Activated B cell treated with CpG ODN at 0.5 μM for 24 hours (primary cell): Measurements from ENCODE around the gene UNC50. TPM values are rescaled to one million over a fixed set of nuclear protein-coding genes. Genes with fewer than 3 reads are reported as not detected.
A peak's percentile ranks its signal among the peaks of the same experiment; 100 is the strongest.

Source experiments
- ATAC-seq: fragments of 200-7000 bp; cut with Tn5 transposase; one replicate; pipeline ENCODE4 v1.10.0; 2021; ENCODE audit warnings: low read depth, mild to moderate bottlenecking, moderate library complexity
- CTCF ChIA-PET: fragments of 350-600 bp; sonication (Branson Sonifier 250); formaldehyde crosslinking; loops from one replicate; lab custom pipeline; 2021; ENCODE audit warnings: antibody characterized with exemption; lab: Charles Lee
- POLR2A ChIA-PET: fragments of 350-600 bp; sonication (Branson Sonifier 250); formaldehyde crosslinking; loops from one replicate; lab custom pipeline; 2021; ENCODE audit warnings: antibody characterized with exemption; lab: Charles Lee
- DNase-seq: peaks from one replicate; pipeline ENCODE4 v3.0.0; 2022
- H3K27ac Mint-ChIP-seq: one replicate; pipeline ENCODE4 v1.8.0; 2020; ENCODE audit warnings: mixed read lengths
- H3K27me3 Mint-ChIP-seq: one replicate; pipeline ENCODE4 v1.8.0; 2021; ENCODE audit warnings: mixed read lengths
- H3K36me3 Mint-ChIP-seq: one replicate; pipeline ENCODE4 v1.8.0; 2021; ENCODE audit warnings: low read depth, mixed read lengths
- H3K4me1 Mint-ChIP-seq: one replicate; pipeline ENCODE4 v1.8.0; 2021; ENCODE audit warnings: mixed read lengths
- H3K4me3 Mint-ChIP-seq: one replicate; pipeline ENCODE4 v1.8.0; 2020; ENCODE audit warnings: mild to moderate bottlenecking, mixed read lengths
- H3K9me3 Mint-ChIP-seq: one replicate; pipeline ENCODE4 v1.8.0; 2020; ENCODE audit warnings: mixed read lengths
- CTCF ChIP-seq: fragments of 200-600 bp; IDR thresholded peaks from one replicate; pipeline ENCODE4 v1.8.0; 2022; ENCODE audit warnings: antibody characterized with exemption, mild to moderate bottlenecking
- intact Hi-C: fragments of 100-400 bp; cut with micrococcal nuclease; formaldehyde crosslinking; loops from one replicate; pipeline ENCODE4 v1.15.1; 2024
- total RNA-seq: library from RNA; stranded (reverse); gene quantifications from 2 replicates; pipeline ENCODE4 v1.2.3, GENCODE V29; 2022

UNC50 gene
- total RNA-seq, 1 donor from 2014 or later = 36.3 TPM

GRCh38 chr2:98647636-98648035, 39.2 kb downstream of the UNC50 start:
- intact Hi-C loops = loop anchor here (2.0 kb wide), 1 partner anchor 235 kb away; no protein-coding TSS in a partner anchor
- ChIA-PET CTCF (interaction anchor here (1.0 to 2.2 kb wide), 2 partner anchors 190 kb away, joined by 4 to 64 read pairs; no protein-coding TSS in a partner anchor), POLR2A (no interaction called here)
- DNase-seq = no peak
- H3K9me3 Mint-ChIP-seq = no peaks in the 10 kb centered on the region
- no peak for TF ChIP-seq CTCF
- H3K4me1 Mint-ChIP-seq = peaks cover 24% of the 10 kb centered on the region
- no peaks in the 10 kb centered on the region for H3K27me3 Mint-ChIP-seq
- H3K36me3 Mint-ChIP-seq = peaks cover 14% of the 10 kb centered on the region
- no peak overlapping the region for H3K4me3 Mint-ChIP-seq
- ATAC-seq = no peak
- H3K27ac Mint-ChIP-seq = no peak overlapping the region

- no peak overlapping the region for H3K4me3 Mint-ChIP-seq
- no peak for TF ChIP-seq CTCF
- DNase-seq = no peak
- peaks cover 15% of the 10 kb centered on the region for H3K36me3 Mint-ChIP-seq
- ATAC-seq = no peak
- intact Hi-C loops = loop anchor here (2.0 kb wide), 1 partner anchor 236 kb away; no protein-coding TSS in a partner anchor
- H3K4me1 Mint-ChIP-seq = peaks cover 23% of the 10 kb centered on the region
- no peak overlapping the region for H3K27ac Mint-ChIP-seq
- ChIA-PET CTCF (interaction anchor here (1.1 to 2.2 kb wide), 7 partner anchors 12 to 842 kb away, joined by 3 to 64 read pairs (median 8); partner anchors contain the start of gene REV1), POLR2A (interaction anchor here (0.7 kb wide), 1 partner anchor 930 kb away, joined by 3 read pairs; no protein-coding TSS in a partner anchor)
- H3K27me3 Mint-ChIP-seq = no peaks in the 10 kb centered on the region
- H3K9me3 Mint-ChIP-seq = no peaks in the 10 kb centered on the region
Observed at GRCh38 chr2:98648451-98648850, 40.1 kb downstream of the UNC50 start.

DNA sequence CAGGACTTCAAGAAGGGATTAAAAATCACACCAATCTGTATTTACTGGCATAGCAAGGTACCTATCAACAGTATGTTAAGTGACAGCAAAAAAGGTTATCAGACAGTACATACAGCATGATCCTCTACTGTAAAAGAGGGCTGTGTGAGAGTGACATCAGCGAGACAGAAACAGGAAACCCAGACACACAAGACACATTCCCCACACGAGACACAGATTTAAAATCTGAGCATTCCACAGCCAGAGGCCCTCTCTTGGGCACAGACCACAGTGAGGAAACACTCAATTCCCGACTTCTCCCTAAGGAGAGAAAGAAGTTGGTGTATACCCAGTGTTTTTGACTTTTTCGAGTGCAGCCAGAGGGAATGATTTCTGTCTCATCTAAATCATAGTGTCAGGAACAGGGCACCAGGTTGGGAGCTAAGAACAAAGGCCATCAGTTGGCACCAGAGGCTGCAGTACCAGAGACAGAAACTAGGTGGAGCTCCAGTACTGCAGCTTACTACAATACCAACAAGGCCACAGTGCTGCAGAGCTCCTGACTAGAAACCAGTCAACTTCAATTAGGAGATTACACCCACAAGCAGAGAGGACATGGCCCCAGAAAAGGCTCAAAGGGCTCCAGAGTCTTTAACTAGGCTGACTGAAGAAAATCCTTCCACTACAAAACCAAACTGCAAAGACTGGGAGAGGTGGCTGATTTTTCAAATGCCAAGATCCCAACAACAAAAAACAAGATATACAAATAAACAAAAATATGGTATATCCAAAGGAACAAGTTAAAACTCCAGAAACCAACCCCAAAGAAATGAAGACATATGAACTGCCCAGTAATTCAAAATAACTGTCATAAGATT, 41.0 kb downstream of the UNC50 start:
- peak; percentile 99 for ATAC-seq
- Mint-ChIP-seq H3K4me1 (peaks cover 19% of the 10 kb centered on the region), H3K27ac (peak overlapping the region; percentile 18), H3K27me3 (no peaks in the 10 kb centered on the region), H3K4me3 (no peak overlapping the region), H3K36me3 (peaks cover 12% of the 10 kb centered on the region), H3K9me3 (no peaks in the 10 kb centered on the region)
- peak; percentile 99 for TF ChIP-seq CTCF
- intact Hi-C loops = loop anchor here (1.0 to 2.0 kb wide), 7 partner anchors 80 to 841 kb away; partner anchors contain the start of gene REV1
- POLR2A ChIA-PET = interaction anchor here (0.8 to 1.1 kb wide), 4 partner anchors 187 to 527 kb away, joined by 3 to 5 read pairs (median 3); no protein-coding TSS in a partner anchor
- CTCF ChIA-PET = interaction anchor here (0.6 to 2.2 kb wide), 35 partner anchors 8 to 841 kb away, joined by 3 to 64 read pairs (median 3); partner anchors contain the start of genes MGAT4A, MITD1, MRPL30 and REV1
- DNase-seq = peak; percentile 46

DNA sequence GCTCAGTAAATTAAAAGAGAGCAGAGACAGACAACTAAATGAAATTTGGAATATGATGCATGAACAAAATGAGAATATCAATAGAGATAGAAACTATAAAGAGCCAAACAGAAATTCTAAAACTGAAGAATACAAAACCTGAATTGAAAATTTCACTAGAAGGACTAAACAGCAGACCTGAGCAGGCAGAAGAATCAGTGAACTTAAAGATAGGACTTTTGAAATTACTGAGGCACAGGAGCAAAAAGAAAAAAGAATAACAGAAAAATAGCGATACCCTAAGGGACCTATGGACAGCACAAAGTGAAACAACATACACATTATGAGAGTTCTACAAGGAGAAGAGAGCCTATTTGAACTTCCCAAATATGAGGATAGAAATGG, 41.6 kb downstream of the UNC50 start:
- no peak for DNase-seq
- Mint-ChIP-seq H3K4me1 (peaks cover 25% of the 10 kb centered on the region), H3K27me3 (no peaks in the 10 kb centered on the region), H3K9me3 (no peaks in the 10 kb centered on the region), H3K36me3 (peaks cover 9% of the 10 kb centered on the region), H3K27ac (peak overlapping the region; percentile 16), H3K4me3 (no peak overlapping the region)
- CTCF ChIA-PET = interaction anchor here (0.6 to 2.2 kb wide), 29 partner anchors 8 to 840 kb away, joined by 3 to 64 read pairs (median 3); partner anchors contain the start of genes MGAT4A, MITD1, MRPL30 and REV1
- no peak for TF ChIP-seq CTCF
- intact Hi-C loops = loop anchor here (1.0 to 2.0 kb wide), 7 partner anchors 80 to 840 kb away; partner anchors contain the start of gene REV1
- no peak for ATAC-seq
- POLR2A ChIA-PET = interaction anchor here (0.8 to 1.1 kb wide), 4 partner anchors 186 to 527 kb away, joined by 3 to 5 read pairs (median 3); no protein-coding TSS in a partner anchor

- Mint-ChIP-seq H3K27me3 (no peaks in the 10 kb centered on the region), H3K4me1 (peaks cover 32% of the 10 kb centered on the region), H3K36me3 (peaks cover 8% of the 10 kb centered on the region), H3K4me3 (no peak overlapping the region), H3K27ac (no peak overlapping the region), H3K9me3 (no peaks in the 10 kb centered on the region)
- CTCF ChIA-PET = no interaction called here
- POLR2A ChIA-PET = no interaction called here
- intact Hi-C loops = no loop called here
- ATAC-seq = no peak
- DNase-seq = no peak
- TF ChIP-seq CTCF = no peak
Observed at GRCh38 chr2:98650998-98651397, 42.6 kb downstream of the UNC50 start.
